Renal cortical epithelial cell (primary cell): ENCODE results near the gene SNRPB2. TPM values are rescaled to one million over a fixed set of nuclear protein-coding genes. Genes with fewer than 3 reads are reported as not detected.

ENCODE experiments used
- DNase-seq: peaks from one replicate; pipeline ENCODE4 v3.0.0-alpha.2; 2011; ENCODE audit warnings: low read depth
- total RNA-seq: library from RNA; depleted of rRNA; stranded (reverse); fragments of >200 nt; gene quantifications from 2 replicates; pipeline ENCODE4 v1.2.3, GENCODE V29; 2014

The SNRPB2 gene
- total RNA-seq: 49.1 and 61.3 TPM in 2 replicates

DNA sequence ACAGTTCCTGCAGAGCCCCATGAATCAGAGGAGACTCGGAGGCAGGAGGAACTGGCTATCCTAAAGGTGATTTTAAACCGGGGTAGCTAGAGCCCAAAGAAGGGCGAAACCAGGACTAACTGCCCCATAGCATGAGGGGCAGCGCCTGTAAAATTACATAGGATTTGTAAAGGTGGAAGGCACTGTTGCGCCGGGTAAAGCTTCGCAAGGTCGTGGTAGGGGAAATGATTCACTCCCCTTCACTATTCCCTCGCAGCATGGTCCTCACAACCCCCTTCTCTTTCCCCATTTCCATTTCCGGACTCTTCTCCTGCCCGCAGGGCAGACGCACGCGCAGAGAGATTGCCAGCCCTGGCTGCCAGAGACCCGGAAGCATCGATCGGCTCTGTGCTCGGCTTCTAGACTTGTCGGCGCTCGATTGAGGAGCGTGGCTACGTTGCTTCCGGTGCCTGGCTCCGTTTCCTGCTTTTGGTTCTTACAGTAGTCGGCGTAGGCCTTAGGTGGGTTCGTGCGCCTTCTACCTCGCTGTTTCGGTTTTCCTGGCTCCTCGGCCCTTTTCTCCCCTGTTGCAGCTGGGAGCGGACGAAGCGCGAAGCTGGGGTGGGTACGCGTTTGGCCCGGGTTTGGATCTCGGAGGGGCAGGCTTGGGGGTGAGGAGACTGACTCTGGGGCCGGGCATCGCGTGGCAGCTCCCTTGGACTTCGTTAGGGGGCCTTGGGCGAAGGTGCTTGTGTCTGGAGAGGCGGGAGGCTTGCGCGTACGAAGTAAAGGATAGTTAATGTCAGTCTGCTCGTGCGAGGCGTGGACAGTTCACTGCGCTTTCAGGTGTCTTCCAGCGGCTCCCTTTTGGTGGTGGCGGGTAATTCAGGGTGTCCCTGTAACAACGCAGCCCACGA, at the start of gene SNRPB2:
TSS of gene SNRPB2 (plus strand) at position 462 of the 896 bp plus-strand sequence. CDS start 1,677 bp downstream, outside the sequence.
- peak; percentile 87 for DNase-seq

DNA sequence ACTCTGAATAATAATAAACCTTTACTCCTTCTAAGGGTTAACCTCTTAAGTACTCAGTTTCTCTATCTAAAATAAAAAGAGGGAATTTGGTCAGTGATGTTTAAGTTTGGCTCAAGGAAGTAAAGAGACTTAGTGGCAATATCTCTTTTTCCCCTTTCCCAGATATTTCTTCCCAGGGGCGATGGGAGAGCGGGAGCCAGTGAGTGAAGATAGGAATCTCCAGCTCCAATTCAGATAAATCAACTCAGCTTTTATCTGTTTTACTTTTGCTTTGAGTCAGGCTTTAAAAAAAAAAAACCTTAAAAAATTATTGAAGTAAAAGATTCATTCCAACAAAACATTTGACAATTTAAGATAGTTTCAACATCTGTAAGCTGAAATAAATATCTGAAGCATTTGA, 45.4 kb upstream of the SNRPB2 start:
- DNase-seq: no peak

GRCh38 chr20:16689906-16690305, 39.9 kb upstream of the SNRPB2 start:
- no peak for DNase-seq

DNA sequence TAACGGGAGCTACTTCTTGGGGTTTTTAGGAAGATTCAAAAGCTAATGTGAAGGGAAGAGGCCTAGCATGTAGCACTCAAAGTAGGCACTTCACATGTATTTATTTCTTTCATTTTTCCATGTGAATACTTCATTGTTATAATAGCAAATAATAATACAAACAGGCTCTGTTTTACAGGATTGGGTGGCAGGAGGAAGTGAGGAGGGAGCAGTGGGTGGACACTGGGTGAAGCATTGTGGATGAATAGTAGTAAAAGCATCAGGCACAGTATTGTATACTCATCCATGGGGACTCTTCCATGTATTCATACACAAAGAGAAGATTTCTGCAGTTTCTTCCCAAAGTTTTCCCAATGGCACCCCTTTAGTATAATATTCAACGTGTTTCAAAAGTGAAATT, 38.4 kb upstream of the SNRPB2 start:
- DNase-seq: no peak

- DNase-seq: no peak
Measured at GRCh38 chr20:16692009-16692408, 37.8 kb upstream of the SNRPB2 start.

- no peak for DNase-seq
Measured at GRCh38 chr20:16692442-16692841, 37.4 kb upstream of the SNRPB2 start.

DNA sequence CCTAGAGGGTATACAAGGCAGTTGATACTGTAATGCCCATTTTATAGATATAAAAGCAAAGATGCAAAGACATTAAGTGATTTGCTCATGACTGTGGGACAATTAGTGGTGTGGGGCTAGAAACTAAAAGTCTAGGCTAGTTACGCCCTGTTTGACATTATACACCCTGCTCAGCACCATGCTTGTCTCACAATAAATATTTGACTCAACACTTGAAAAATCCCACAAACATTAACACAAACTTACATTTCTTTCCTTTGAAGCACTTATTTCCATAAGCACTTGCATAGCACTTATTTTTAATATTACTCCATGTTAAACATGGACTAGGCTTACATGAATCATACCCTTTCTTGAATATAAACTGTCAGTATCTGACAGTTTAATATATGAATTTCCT, 36.5 kb upstream of the SNRPB2 start:
- no peak for DNase-seq

DNA sequence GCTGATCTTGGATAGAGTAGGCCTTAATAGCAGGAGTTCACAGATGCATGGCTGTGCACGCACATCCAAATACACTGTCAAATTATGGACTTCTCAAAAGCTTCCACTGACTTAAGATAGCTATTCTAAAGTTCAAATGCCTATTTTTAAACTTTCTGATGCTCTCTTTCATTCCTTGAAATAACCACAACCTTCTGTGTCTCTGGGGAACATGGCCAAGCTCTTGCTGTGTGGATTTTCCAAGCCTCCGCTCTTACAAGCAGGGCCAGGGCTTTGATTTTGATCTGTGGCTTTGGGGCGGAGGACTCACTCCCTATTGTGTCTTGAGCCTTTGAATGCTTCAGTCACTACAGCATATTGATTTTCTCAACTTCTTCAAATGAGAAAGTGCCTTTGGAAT, 35.7 kb upstream of the SNRPB2 start:
- no peak for DNase-seq

DNA sequence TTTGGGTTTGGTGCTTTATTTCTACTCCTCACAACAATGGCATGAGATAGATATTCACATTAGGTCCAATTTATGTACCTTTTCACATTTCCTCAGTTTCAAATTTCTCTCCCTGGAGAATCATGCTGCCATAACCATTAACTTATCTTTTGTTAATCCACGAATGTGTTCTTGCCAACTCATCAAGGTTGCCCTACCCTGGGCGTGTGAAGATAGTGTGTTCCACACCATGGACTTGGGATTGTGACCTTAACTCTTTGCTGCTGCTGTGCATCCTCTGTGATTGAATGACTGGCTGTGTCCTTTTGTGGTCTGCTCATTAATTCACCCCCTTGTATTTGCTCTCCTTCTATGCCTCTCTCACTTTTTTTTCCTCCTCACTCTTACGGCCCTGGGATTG, 34.2 kb upstream of the SNRPB2 start:
- DNase-seq: no peak

DNA sequence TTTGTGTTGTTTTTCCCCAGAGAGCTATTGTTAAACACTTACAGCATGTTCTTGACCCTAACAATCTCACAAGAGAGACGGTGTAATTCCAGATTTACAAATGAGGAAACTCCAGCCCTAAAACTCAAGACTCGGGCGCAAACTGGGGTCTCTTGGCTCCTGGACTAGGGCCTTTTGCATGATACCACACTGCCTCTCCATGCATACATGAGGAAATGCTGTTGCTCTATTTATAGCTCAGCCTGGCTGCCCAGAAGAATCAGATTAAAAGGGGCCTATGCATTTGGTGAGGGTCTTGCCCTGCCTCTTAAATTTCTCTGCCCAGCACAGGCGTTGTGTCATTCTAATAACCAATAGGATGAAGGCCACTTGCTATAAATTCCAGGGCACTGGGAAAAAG, 30.5 kb upstream of the SNRPB2 start:
- DNase-seq: no peak

- DNase-seq: no peak
Measured at GRCh38 chr20:16701296-16701695, 28.5 kb upstream of the SNRPB2 start.

- DNase-seq: no peak
Measured at GRCh38 chr20:16703570-16703969, 26.3 kb upstream of the SNRPB2 start.

- DNase-seq: no peak
Measured at GRCh38 chr20:16707674-16708073, 22.2 kb upstream of the SNRPB2 start.

DNA sequence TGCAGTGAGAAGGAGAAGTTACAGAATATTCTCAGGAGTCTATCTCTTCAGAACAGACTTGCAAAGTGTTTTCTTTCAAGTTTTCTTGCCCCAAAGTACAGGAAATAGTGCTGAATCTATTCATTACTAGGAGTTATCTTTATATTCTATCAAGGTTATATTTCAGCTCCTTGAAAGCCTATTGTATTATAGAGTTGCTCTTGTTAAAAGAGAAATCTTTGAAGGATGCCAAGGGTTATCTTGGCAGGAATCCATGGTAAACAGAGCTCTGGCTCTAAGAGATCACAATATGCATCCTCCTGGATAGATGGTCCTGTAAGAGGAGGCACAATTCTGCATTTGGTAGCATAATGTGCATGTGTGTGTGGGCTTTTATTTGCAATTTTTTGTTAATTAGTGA, 21.2 kb upstream of the SNRPB2 start:
- DNase-seq: no peak

DNA sequence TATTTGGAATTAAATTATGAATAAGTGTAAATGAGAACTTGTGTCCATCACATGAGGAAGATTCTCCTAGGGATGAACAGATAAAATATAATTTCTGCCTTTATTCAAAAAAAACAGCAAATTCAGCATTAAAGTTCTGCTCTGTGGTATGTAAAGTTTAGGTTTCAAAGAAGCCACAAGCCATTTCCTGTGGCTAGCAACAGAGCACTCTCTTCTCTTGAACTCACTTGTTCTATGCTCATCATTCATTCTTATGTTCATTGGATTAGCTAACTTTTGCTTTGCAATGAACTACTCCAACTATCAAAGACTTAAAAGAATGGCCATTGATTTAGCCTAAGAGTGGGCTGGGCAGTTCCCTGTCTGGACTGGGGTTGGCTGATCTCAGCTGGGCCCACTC, 20.8 kb upstream of the SNRPB2 start:
- no peak for DNase-seq

DNA sequence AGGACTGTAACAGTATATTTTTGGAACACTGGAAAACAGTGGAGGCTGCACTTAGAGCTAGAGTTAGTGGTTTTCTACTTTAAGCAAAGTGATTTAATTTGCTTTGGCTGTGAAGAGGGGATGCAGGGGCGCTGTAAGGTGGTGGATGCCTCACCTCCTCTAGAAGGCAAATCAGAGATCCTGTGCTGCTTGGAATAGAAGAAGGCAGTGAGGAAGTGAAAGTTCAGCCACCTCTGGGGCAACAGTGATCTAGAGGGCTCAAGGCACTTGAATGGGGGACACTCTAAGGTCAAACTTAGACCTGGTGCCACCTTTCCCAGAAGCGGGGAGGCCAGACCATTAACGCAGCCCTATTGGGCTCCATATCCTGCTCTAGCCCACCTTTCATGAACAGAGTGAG, 19.0 kb upstream of the SNRPB2 start:
- no peak for DNase-seq

DNA sequence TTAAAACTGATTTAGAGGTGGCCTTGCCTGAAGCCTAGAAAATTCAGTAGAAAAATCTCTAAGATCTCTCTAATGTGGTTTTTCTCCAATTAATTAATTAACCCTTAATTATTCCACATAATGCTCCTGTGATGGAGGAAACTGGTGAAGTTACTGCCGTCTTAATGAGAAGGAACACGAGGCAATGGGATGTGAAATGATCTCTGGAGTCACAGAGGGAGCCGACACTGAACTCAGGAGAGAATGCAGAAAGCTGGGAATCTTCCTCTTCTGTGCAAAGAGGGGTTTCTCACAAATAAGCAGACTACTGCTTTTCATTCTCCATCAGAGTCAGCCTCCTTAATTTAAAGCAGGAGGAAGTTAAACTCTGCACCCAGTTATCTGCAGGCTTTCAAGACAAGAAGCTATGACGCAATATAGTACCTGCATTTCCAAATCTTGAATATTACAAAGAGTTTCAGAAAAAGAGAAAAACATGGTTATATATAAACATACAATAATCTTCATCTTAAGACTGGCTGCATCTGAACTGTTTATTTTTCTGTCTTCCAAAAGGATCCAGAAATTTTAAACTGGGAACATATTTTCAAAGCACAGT, 18.1 kb upstream of the SNRPB2 start:
- DNase-seq: no peak

GRCh38 chr20:16712511-16712947, 17.3 kb upstream of the SNRPB2 start:
- no peak for DNase-seq

- no peak for DNase-seq
Measured at GRCh38 chr20:16713066-16713465, 16.8 kb upstream of the SNRPB2 start.

GRCh38 chr20:16714242-16714641, 15.6 kb upstream of the SNRPB2 start:
- no peak for DNase-seq

- DNase-seq: no peak
Measured at GRCh38 chr20:16714751-16715150, 15.1 kb upstream of the SNRPB2 start.

DNA sequence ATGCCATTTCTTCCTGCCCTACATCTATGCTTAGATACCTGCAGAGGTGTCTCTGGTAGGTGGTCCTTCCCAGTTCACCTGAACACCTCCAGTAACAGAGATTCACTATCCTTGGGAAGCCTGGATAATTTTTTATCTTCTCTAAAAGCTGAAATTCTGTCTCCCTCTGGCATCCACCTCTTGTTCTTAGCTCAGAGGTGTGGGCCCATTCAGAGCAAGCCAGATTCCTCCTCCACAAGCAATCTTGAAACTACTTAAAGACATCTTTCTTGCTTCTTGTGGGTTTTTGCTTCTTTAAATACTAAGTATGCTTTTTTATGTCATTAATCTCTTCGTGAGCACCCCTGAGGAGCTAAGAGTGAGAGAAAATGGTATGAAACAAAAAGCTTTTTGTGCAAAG, 10.4 kb upstream of the SNRPB2 start:
- no peak for DNase-seq

DNA sequence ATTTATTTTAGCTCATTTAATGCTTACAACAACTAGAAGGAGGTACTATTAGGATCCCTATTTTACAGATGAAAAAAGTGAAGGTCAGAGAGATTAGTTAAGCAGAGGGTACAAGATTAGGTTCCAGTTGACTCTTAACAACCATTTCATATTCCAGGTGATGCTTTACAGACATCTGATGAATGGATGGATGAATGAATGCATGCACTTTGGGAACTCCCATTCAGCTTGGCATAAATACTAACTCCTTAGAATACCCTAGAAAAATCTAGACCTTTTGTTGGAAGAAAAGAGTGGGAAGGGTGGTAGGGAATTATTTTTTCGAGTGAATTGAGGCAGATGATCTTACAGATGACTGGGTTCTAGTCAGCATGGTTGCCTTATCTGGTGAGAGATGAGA, 746 bp upstream of the SNRPB2 start:
- no peak for DNase-seq
